Panc1 (cell line): Measurements from ENCODE around the gene SCUBE3. TPM values are rescaled to one million over a fixed set of nuclear protein-coding genes. Genes with fewer than 3 reads are reported as not detected.

Experiments
- ATAC-seq: fragments of 200-7000 bp; cut with Tn5 transposase; 2 replicates; pipeline ENCODE4 v1.9.1; 2020; ENCODE audit warnings: mild to moderate bottlenecking, moderate library complexity
- BruUV-seq: library from RNA; stranded (reverse); fragments of 400-500 nt; replicated peaks from 2 replicates; lab custom pipeline; 2021; lab: Mats Ljungman, UMichigan
- CTCF ChIA-PET: fragments of 300-600 bp; sonication (Branson Sonifier 250); formaldehyde crosslinking; loops from one replicate; lab custom pipeline; 2022; ENCODE audit warnings: antibody characterized with exemption; lab: Charles Lee
- POLR2A ChIA-PET: fragments of 300-600 bp; sonication (Branson Sonifier 250); formaldehyde crosslinking; loops from one replicate; lab custom pipeline; 2022; ENCODE audit warnings: antibody characterized with exemption; lab: Charles Lee
- DNase-seq: peaks from one replicate; pipeline ENCODE4 v3.0.0-alpha.2; 2010; ENCODE audit warnings: low read depth, low spot score
- H3K27ac ChIP-seq: 2 replicates; pipeline ENCODE4 v1.5.1; 2011; ENCODE audit warnings: mild to moderate bottlenecking, low read length, inconsistent platforms
- H3K27me3 ChIP-seq: fragments of 200-500 bp; sonication (Bioruptor generic); 2 replicates; pipeline ENCODE4 v1.6.0; 2014; ENCODE audit warnings: low read length, inconsistent platforms; ENCODE audit not compliant: control insufficient read depth, insufficient read depth
- H3K36me3 ChIP-seq: fragments of 200-500 bp; sonication (Bioruptor generic); 2 replicates; pipeline ENCODE4 v1.5.1; 2014; ENCODE audit warnings: inconsistent platforms, mild to moderate bottlenecking, low read length, moderate library complexity; ENCODE audit not compliant: control insufficient read depth, insufficient read depth
- H3K4me1 ChIP-seq: 2 replicates; pipeline ENCODE4 v1.5.1; 2011; ENCODE audit warnings: inconsistent platforms, mild to moderate bottlenecking, low read length, moderate library complexity; ENCODE audit not compliant: control insufficient read depth, insufficient read depth
- H3K4me3 ChIP-seq, 2 experiments: 2 replicates each; pipeline ENCODE4 v1.5.1; 2011 to 2012; ENCODE audit warnings: low read depth in 2 of 2, low read length in 2 of 2, mild to moderate bottlenecking in 2 of 2, inconsistent platforms in 1 of 2, moderate library complexity in 1 of 2
- H3K9me3 ChIP-seq: fragments of 200-500 bp; sonication (Bioruptor generic); 2 replicates; pipeline ENCODE4 v1.5.1; 2014; ENCODE audit warnings: low read depth, mild to moderate bottlenecking, inconsistent platforms, low read length, moderate library complexity; ENCODE audit not compliant: control insufficient read depth, insufficient read depth
- CTCF ChIP-seq: fragments of 450-650 bp; IDR thresholded peaks from 2 replicates; pipeline ENCODE4 v1.5.1; 2017; ENCODE audit warnings: mild to moderate bottlenecking
- POLR2AphosphoS5 ChIP-seq: IDR thresholded peaks from 2 replicates; pipeline ENCODE4 v1.6.1; 2012; ENCODE audit warnings: mild to moderate bottlenecking, low read depth, low read length, moderate library complexity
- REST ChIP-seq, 2 experiments: IDR thresholded peaks; 2 replicates each; pipeline ENCODE4 v1.6.1; 2011 to 2012; ENCODE audit warnings: low read depth in 2 of 2, control low read depth in 1 of 2, low read length in 1 of 2, mild to moderate bottlenecking in 1 of 2, moderate library complexity in 1 of 2; ENCODE audit not compliant: insufficient read depth in 1 of 2
- SIN3A ChIP-seq: IDR thresholded peaks from 2 replicates; pipeline ENCODE4 v1.6.1; 2012; ENCODE audit warnings: low read depth, mild to moderate bottlenecking, low read length, moderate library complexity, borderline replicate concordance; ENCODE audit not compliant: insufficient read depth
- TCF7L2 ChIP-seq: IDR thresholded peaks from 2 replicates; pipeline ENCODE4 v1.6.1; 2011; ENCODE audit warnings: mild to moderate bottlenecking, low read depth, low read length, inconsistent platforms
- in situ Hi-C: cut with HindIII; loops from 2 replicates; pipeline ENCODE4 v1.10.0; 2016; ENCODE audit warnings: low sequenced_read_pairs, low pct_unique_long_range_greater_than_20kb
- intact Hi-C: fragments of 100-400 bp; cut with micrococcal nuclease; formaldehyde crosslinking; loops from one replicate; pipeline ENCODE4 v1.10.0; 2022; ENCODE audit not compliant: unreplicated experiment
- total RNA-seq: library from RNA; stranded (reverse); gene quantifications from one replicate; pipeline ENCODE4 v1.2.1, GENCODE V29; 2021; ENCODE audit not compliant: unreplicated experiment

Gene SCUBE3
- total RNA-seq, 1 experiment from 2014 or later = 1.6 TPM

GRCh38 chr6:35272005-35272404 lies 58.2 kb downstream of the SCUBE3 start:
- H3K27me3 ChIP-seq = no peaks in the 10 kb centered on the region
- in situ Hi-C loops = no loop called here
- ChIA-PET POLR2A (no interaction called here), CTCF (no interaction called here)
- no peak overlapping the region for H3K4me3 ChIP-seq
- intact Hi-C loops = no loop called here
- BruUV-seq = no TSS peak
- H3K27ac ChIP-seq = no peak overlapping the region
- TF ChIP-seq REST (IDR thresholded peaks at IDR 0.05; ENCODE audit: insufficient read depth in 1 of 2, low read depth in 2 of 2, low read length in 1 of 2) (no peak), TCF7L2 (no peak), POLR2AphosphoS5 (no peak), SIN3A (no peak), CTCF (no peak)
- no peaks in the 10 kb centered on the region for H3K36me3 ChIP-seq
- no peaks in the 10 kb centered on the region for H3K9me3 ChIP-seq
- ATAC-seq (no peak), DNase-seq (no peak)
- H3K4me1 ChIP-seq = no peaks in the 10 kb centered on the region

- POLR2A ChIA-PET = no interaction called here
- Histone ChIP-seq H3K4me1 (no peaks in the 10 kb centered on the region), H3K9me3 (no peaks in the 10 kb centered on the region), H3K4me3 (no peak overlapping the region), H3K36me3 (no peaks in the 10 kb centered on the region), H3K27ac (no peak overlapping the region), H3K27me3 (no peaks in the 10 kb centered on the region)
- DNase-seq (no peak), ATAC-seq (no peak)
- TF ChIP-seq TCF7L2 (no peak), REST (IDR thresholded peaks at IDR 0.05; ENCODE audit: insufficient read depth in 1 of 2, low read depth in 2 of 2, low read length in 1 of 2) (no peak), CTCF (no peak), POLR2AphosphoS5 (no peak), SIN3A (no peak)
- BruUV-seq = TSS peak; percentile 43
- CTCF ChIA-PET = interaction anchor here (0.6 kb wide), 1 partner anchor 54 kb away, joined by 4 read pairs; no protein-coding TSS in a partner anchor
- intact Hi-C loops (no loop called here), in situ Hi-C loops (no loop called here)
These were observed 60.2 kb downstream of the SCUBE3 start for GRCh38 chr6:35273822-35274559.
